Esophagus muscularis mucosa (tissue), 4 donors: Measurements from ENCODE around the gene APOBR. TPM values are rescaled to one million over a fixed set of nuclear protein-coding genes. Genes with fewer than 3 reads are reported as not detected.

ENCODE experiments used
- DNase-seq: peaks from one replicate; pipeline ENCODE4 v3.0.0-alpha.2; 2017; ENCODE audit errors: extremely low spot score
- H3K27ac ChIP-seq, 4 donors: fragments of 200-600 bp; sonication (generic); replicated peaks in 1 of 4; 1 replicate in 3 of 4; 2 replicates in 1 of 4; pipeline ENCODE4 v1.5.1; 2016 to 2019; ENCODE audit warnings: mild to moderate bottlenecking in 1 of 4
- H3K27me3 ChIP-seq, 4 donors: fragments of 200-600 bp; sonication (generic); one replicate each; pipeline versions ENCODE4 v1.5.1 to v1.6.0; 2016 to 2019
- H3K36me3 ChIP-seq, 4 donors: fragments of 200-600 bp; sonication (generic); one replicate each; pipeline ENCODE4 v1.5.1; 2016 to 2019
- H3K4me1 ChIP-seq, 4 donors: fragments of 200-600 bp; sonication (generic); one replicate each; pipeline ENCODE4 v1.5.1; 2016 to 2019
- H3K4me3 ChIP-seq, 4 donors: fragments of 200-600 bp; sonication (generic); 1 replicate in 2 of 4; 2 replicates in 2 of 4; pipeline ENCODE4 v1.5.1; 2016 to 2019; ENCODE audit warnings: mild to moderate bottlenecking in 4 of 4, moderate library complexity in 1 of 4
- H3K9me3 ChIP-seq, 4 donors: fragments of 200-600 bp; sonication (generic); 1 replicate in 3 of 4; 2 replicates in 1 of 4; pipeline ENCODE4 v1.5.1; 2016 to 2019
- EP300 ChIP-seq: sonication (generic); formaldehyde crosslinking; IDR thresholded peaks from one replicate; pipeline ENCODE4 v1.6.1; 2017; ENCODE audit warnings: antibody characterized with exemption
- POLR2A ChIP-seq: fragments of 450-650 bp; IDR thresholded peaks from one replicate; pipeline ENCODE4 v1.6.1; 2017; ENCODE audit warnings: antibody characterized with exemption, moderate library complexity, mild to moderate bottlenecking, low read depth
- POLR2AphosphoS5 ChIP-seq, 2 donors: sonication (generic); formaldehyde crosslinking; IDR thresholded peaks; one replicate each; pipeline ENCODE4 v1.6.1; 2017; ENCODE audit warnings: antibody characterized with exemption in 2 of 2
- WGBS: methylation state at CpG from one replicate; pipeline ENCODE4 v1.1.5; 2018; 5-methylcytosine and 5-hydroxymethylcytosine counted together
- intact Hi-C: fragments of 100-400 bp; cut with DNase I; formaldehyde crosslinking; loops from one replicate; pipeline ENCODE4 v1.15.1; 2023
- total RNA-seq, 4 donors: library from RNA; depleted of rRNA; stranded (reverse); fragments of >200 nt; gene quantifications; one replicate each; pipeline versions ENCODE4 v1.1.0 to v1.2.1, GENCODE V29; 2016
- TF ChIP-seq, protein P1 (sequence below), 3 experiments: fragments of 200-600 bp in 2 of 3; fragments of 450-650 bp in 1 of 3; sonication (generic) in 2 of 3; IDR thresholded peaks; one replicate each; pipeline ENCODE4 v1.5.1; 2017 to 2019; ENCODE audit warnings: antibody characterized with exemption in 3 of 3, mild to moderate bottlenecking in 2 of 3, moderate library complexity in 1 of 3

Gene APOBR
- total RNA-seq, 4 donors from 2014 or later: 0.83 to 3.5 (median 1.6) TPM

- TF ChIP-seq EP300 (no peak), POLR2A (no peak), POLR2AphosphoS5 (IDR thresholded peaks at IDR 0.05) (no peak)
- TF ChIP-seq, protein P1, sequence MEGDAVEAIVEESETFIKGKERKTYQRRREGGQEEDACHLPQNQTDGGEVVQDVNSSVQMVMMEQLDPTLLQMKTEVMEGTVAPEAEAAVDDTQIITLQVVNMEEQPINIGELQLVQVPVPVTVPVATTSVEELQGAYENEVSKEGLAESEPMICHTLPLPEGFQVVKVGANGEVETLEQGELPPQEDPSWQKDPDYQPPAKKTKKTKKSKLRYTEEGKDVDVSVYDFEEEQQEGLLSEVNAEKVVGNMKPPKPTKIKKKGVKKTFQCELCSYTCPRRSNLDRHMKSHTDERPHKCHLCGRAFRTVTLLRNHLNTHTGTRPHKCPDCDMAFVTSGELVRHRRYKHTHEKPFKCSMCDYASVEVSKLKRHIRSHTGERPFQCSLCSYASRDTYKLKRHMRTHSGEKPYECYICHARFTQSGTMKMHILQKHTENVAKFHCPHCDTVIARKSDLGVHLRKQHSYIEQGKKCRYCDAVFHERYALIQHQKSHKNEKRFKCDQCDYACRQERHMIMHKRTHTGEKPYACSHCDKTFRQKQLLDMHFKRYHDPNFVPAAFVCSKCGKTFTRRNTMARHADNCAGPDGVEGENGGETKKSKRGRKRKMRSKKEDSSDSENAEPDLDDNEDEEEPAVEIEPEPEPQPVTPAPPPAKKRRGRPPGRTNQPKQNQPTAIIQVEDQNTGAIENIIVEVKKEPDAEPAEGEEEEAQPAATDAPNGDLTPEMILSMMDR (IDR thresholded peaks at IDR 0.05): no peak
- peaks cover 3 to 6% (median 4%) of the 10 kb centered on the region in 4 donors for H3K4me1 ChIP-seq
- DNase-seq: no peak
- no peaks in the 10 kb centered on the region for H3K9me3 ChIP-seq
- no peak overlapping the region for H3K27ac ChIP-seq
- H3K4me3 ChIP-seq: no peak overlapping the region
- intact Hi-C loops: no loop called here
- peaks cover 0 to 4% (median 0%) of the 10 kb centered on the region in 4 donors for H3K27me3 ChIP-seq
- no peaks in the 10 kb centered on the region for H3K36me3 ChIP-seq
- 88% methylated on average over 14 of the region's 14 CpGs for WGBS
Measured at GRCh38 chr16:28548306-28548802, 53.9 kb downstream of the APOBR start.

Other genes starting within 250 kb of the APOBR start
- under 1 TPM; under 0.01 to 0.78 (median 0.17) TPM for gene SBK1, start 202.1 kb upstream of the APOBR start, total RNA-seq
- gene NPIPB6, start 131.1 kb upstream of the APOBR start, total RNA-seq: 1 to 10 TPM in 2 of 4 donors, under 1 TPM in 1, not detected in 1; 0.58 to 3.3 (median 2.7) TPM
- gene EIF3CL, start 90.8 kb upstream of the APOBR start, total RNA-seq: 100 to 1,000 TPM; 113 to 225 (median 116) TPM
- under 1 TPM in 1 of 4 donors, not detected in 3; 0.75 TPM for gene NPIPB7, start 22.3 kb upstream of the APOBR start, total RNA-seq
- gene CLN3, start 2.6 kb upstream of the APOBR start, total RNA-seq: 10 to 100 TPM; 10.3 to 23.3 (median 16.6) TPM
- not detected for gene IL27, start 12.2 kb downstream of the APOBR start, total RNA-seq
- gene NUPR1, start 44.3 kb downstream of the APOBR start, total RNA-seq: 10 to 100 TPM; 30.3 to 66.1 (median 51.3) TPM
- 10 to 100 TPM; 33.2 to 43.4 (median 39.9) TPM for gene SGF29, start 59.3 kb downstream of the APOBR start, total RNA-seq
- gene SULT1A2, start 102.4 kb downstream of the APOBR start, total RNA-seq: 1 to 10 TPM in 2 of 4 donors, under 1 TPM in 1, not detected in 1; 0.97 to 1.8 (median 1.3) TPM
- 10 to 100 TPM; 10.4 to 22.0 (median 16.7) TPM for gene SULT1A1, start 115.4 kb downstream of the APOBR start, total RNA-seq
- not detected for gene NPIPB8, start 143.4 kb downstream of the APOBR start, total RNA-seq
- 100 to 1,000 TPM in 3 of 4 donors, 10 to 100 TPM in 1; 84.7 to 422 (median 203) TPM for gene EIF3C, start 216.8 kb downstream of the APOBR start, total RNA-seq